Astrocyte (in vitro differentiated cells and primary cell): ENCODE data around the gene TEX26.

Source experiments
- CTCF ChIP-seq: IDR thresholded peaks from 2 replicates; pipeline ENCODE4 v1.5.1; 2011; ENCODE audit warnings: low read depth, mild to moderate bottlenecking, inconsistent platforms, low read length, moderate library complexity; ENCODE audit not compliant: insufficient read depth
- EZH2 ChIP-seq: IDR thresholded peaks from 2 replicates; pipeline ENCODE4 v1.6.1; 2012; ENCODE audit warnings: mild to moderate bottlenecking, low read length, inconsistent platforms; ENCODE audit not compliant: insufficient read depth

GRCh38 chr13:30997697-30998096 lies 65.2 kb downstream of the TEX26 start:
- no peak for TF ChIP-seq CTCF
- no peak for TF ChIP-seq EZH2
